ENCODE data around the gene BICDL2. TPM values are rescaled to one million over a fixed set of nuclear protein-coding genes. Genes with fewer than 3 reads are reported as not detected.

BICDL2 gene
- total and polyA plus RNA-seq, 2 donors (not counting 3 experiments of a cell fraction or from before 2014, with no cell fraction given) = not detected

DNA sequence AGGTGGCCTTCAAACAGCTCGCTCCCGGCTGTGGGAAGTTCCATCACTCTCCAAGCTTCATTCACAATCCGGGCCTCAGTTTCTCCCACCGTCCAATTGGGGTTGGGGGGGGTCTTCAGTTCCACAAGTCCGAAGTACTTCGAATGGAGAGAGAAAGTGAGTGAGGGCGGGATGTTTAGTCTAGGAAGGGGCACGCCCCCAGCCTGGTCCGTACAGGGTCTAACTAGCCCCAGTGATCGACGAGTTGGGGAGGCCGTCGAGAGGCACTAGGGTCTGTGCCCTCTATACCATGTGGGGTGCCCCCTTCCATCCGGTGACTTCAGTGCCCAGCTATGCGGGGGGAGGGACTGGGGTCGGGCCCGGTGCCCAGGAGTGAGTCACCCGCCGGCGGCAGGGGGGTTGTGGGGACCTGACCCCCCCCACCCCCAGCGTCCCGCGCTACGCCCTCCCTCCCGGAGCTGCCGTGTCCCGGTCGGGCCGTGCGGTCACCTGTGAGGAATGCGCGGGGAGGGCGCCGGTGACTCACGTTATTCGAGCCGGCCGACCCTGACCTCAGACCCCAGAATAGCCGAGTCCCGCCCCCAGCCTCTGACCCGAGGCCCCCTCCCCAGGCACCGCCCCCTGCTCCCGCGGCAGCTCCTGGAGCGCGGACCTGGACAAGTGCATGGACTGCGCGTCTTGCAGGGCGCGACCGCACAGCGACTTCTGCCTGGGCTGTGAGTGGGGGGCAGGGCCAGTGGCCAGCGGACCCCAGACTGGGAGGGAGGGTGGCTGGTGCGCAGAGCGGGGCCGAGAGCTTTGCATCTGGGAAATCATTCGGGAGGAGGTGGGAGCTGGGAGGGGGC is 15.9 kb downstream of the BICDL2 start:
- peak; percentile 86 for DNase-seq (ENCODE audit: low read depth, low spot score)
- peaks cover 2% of the 10 kb centered on the region for H3K79me2 ChIP-seq (ENCODE audit: control insufficient read depth, insufficient read depth, low read length)
- BruUV-seq (replicated peaks) = no TSS peak
- no peak overlapping the region for H2AFZ ChIP-seq (ENCODE audit: low read depth, low read length)
- H3K9me1 ChIP-seq (replicated peaks; ENCODE audit: control insufficient read depth, extremely low read depth, insufficient read depth, low read length) = no peaks in the 10 kb centered on the region
- H3K27me3 ChIP-seq (ENCODE audit: control insufficient read depth in 2 of 2, insufficient read depth in 2 of 2, low read length in 2 of 2) = peaks cover 0 to 2% of the 10 kb centered on the region in 2 experiments
- ChIA-PET POLR2A (interaction anchor here (0.6 to 2.2 kb wide), 9 partner anchors 7 to 138 kb away, joined by 3 to 16 read pairs (median 5); partner anchors contain the start of gene ZNF213), CTCF (interaction anchor here (1.2 to 6.1 kb wide), 7 partner anchors 7 to 38 kb away, joined by 7 to 52 read pairs (median 9); no protein-coding TSS in a partner anchor)
- dilution Hi-C loops (cut with MboI; ENCODE audit: extremely low pct_ligation_motif_present, low sequenced_read_pairs) (no loop called here), intact Hi-C loops (cut with micrococcal nuclease) (loop anchor here (1.0 to 2.0 kb wide), 3 partner anchors 17 to 116 kb away; partner anchors contain the start of gene PAQR4)
- H3K4me2 ChIP-seq (ENCODE audit: insufficient read depth, low read length) = peak overlapping the region; percentile 83
- peak overlapping the region; percentile 98 for H3K27ac ChIP-seq (ENCODE audit: insufficient read depth, low read depth, low read length)
- no peaks in the 10 kb centered on the region for H4K20me1 ChIP-seq (replicated peaks; ENCODE audit: control insufficient read depth, extremely low read depth, insufficient read depth, low read length)
- peak overlapping the region; percentile 61 to 83 (median 75) for H3K4me3 ChIP-seq (replicated peaks in 1 of 3; ENCODE audit: insufficient read depth in 1 of 3, low read depth in 1 of 3, low read length in 3 of 3)
- no peaks in the 10 kb centered on the region for H3K36me3 ChIP-seq (ENCODE audit: control insufficient read depth in 2 of 2, extremely low read depth in 1 of 2, insufficient read depth in 2 of 2, low read length in 2 of 2)
- no peaks in the 10 kb centered on the region for H3K9me3 ChIP-seq (replicated peaks; ENCODE audit: control insufficient read depth, insufficient read depth, low read length)
- peaks cover 18% of the 10 kb centered on the region for H3K4me1 ChIP-seq (ENCODE audit: control insufficient read depth, extremely low read depth, insufficient read depth, low read length)
- TF ChIP-seq FOS (IDR thresholded peaks at IDR 0.05; ENCODE audit: borderline replicate concordance, insufficient read depth, low read length) (peak; percentile 97), POLR2A (IDR thresholded peaks at IDR 0.05; ENCODE audit: low read depth, low read length) (peak; percentile 32), MYC (IDR thresholded peaks at IDR 0.05; ENCODE audit: low read depth, low read length) (peak; percentile 67), EZH2 (IDR thresholded peaks at IDR 0.05; ENCODE audit: borderline replicate concordance, low read depth, low read length, severe bottlenecking) (no peak), GATA2 (IDR thresholded peaks at IDR 0.05; ENCODE audit: insufficient read depth, insufficient read length, low read depth, low read length) (no peak), JUN (IDR thresholded peaks at IDR 0.05; ENCODE audit: borderline replicate concordance, insufficient read depth, insufficient read length, low read depth) (peak; percentile 75), POLR2AphosphoS5 (IDR thresholded peaks at IDR 0.05; ENCODE audit: insufficient read depth, low read depth, low read length) (peak; percentile 97)
- TF ChIP-seq, protein P1, sequence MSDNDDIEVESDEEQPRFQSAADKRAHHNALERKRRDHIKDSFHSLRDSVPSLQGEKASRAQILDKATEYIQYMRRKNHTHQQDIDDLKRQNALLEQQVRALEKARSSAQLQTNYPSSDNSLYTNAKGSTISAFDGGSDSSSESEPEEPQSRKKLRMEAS (IDR thresholded peaks at IDR 0.05; ENCODE audit: insufficient read depth, insufficient read length) = peak; percentile 21
- TF ChIP-seq, protein P2, sequence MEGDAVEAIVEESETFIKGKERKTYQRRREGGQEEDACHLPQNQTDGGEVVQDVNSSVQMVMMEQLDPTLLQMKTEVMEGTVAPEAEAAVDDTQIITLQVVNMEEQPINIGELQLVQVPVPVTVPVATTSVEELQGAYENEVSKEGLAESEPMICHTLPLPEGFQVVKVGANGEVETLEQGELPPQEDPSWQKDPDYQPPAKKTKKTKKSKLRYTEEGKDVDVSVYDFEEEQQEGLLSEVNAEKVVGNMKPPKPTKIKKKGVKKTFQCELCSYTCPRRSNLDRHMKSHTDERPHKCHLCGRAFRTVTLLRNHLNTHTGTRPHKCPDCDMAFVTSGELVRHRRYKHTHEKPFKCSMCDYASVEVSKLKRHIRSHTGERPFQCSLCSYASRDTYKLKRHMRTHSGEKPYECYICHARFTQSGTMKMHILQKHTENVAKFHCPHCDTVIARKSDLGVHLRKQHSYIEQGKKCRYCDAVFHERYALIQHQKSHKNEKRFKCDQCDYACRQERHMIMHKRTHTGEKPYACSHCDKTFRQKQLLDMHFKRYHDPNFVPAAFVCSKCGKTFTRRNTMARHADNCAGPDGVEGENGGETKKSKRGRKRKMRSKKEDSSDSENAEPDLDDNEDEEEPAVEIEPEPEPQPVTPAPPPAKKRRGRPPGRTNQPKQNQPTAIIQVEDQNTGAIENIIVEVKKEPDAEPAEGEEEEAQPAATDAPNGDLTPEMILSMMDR (IDR thresholded peaks at IDR 0.05; ENCODE audit: extremely low read depth in 1 of 2, insufficient read depth in 1 of 2, low read depth in 1 of 2, low read length in 2 of 2) = no peak
- FAIRE-seq = peak; percentile 93
- peak overlapping the region; percentile 99 for H3K9ac ChIP-seq (replicated peaks; ENCODE audit: extremely low read depth, insufficient read depth, low read length)
